Activated naive CD8-positive, alpha-beta T cell treated with anti-CD3 and anti-CD28 coated beads, Interleukin-2, amount 10 ng/mL, durations not matched to agents 7 days and 5 days (primary cell): ENCODE data around the gene FTH1. TPM values are rescaled to one million over a fixed set of nuclear protein-coding genes. Genes with fewer than 3 reads are reported as not detected.

Source experiments
- ATAC-seq: fragments of 150-1000 bp; cut with Tn5 transposase; one replicate; pipeline ENCODE4 v1.10.0; 2021; ENCODE audit warnings: low read depth, moderate library complexity
- POLR2A ChIA-PET: fragments of 350-600 bp; sonication (Branson Sonifier 250); formaldehyde crosslinking; loops from one replicate; lab custom pipeline; 2021; ENCODE audit warnings: antibody characterized with exemption; lab: Charles Lee
- DNase-seq: peaks from one replicate; pipeline ENCODE4 v3.0.0; 2021
- H3K27ac Mint-ChIP-seq: one replicate; pipeline ENCODE4 v1.8.0; 2022; ENCODE audit warnings: mild to moderate bottlenecking, mixed read lengths
- H3K27me3 Mint-ChIP-seq: one replicate; pipeline ENCODE4 v1.8.0; 2022; ENCODE audit warnings: mild to moderate bottlenecking, moderate library complexity, mixed read lengths
- H3K36me3 Mint-ChIP-seq: one replicate; pipeline ENCODE4 v1.8.0; 2021; ENCODE audit warnings: mild to moderate bottlenecking, mixed read lengths
- H3K4me1 Mint-ChIP-seq: one replicate; pipeline ENCODE4 v1.8.0; 2021; ENCODE audit warnings: mixed read lengths
- H3K4me3 Mint-ChIP-seq: one replicate; pipeline ENCODE4 v1.8.0; 2022; ENCODE audit warnings: mild to moderate bottlenecking, moderate library complexity, mixed read lengths
- H3K9me3 Mint-ChIP-seq: one replicate; pipeline ENCODE4 v1.8.0; 2021; ENCODE audit warnings: mixed read lengths
- total RNA-seq, 2 experiments: library from RNA; stranded (reverse); gene quantifications; one replicate each; pipeline ENCODE4 v1.2.3, GENCODE V29; 2021

The FTH1 gene
- total RNA-seq, 2 experiments from 2014 or later, result 793 to 808 TPM

- H3K4me3 Mint-ChIP-seq, result no peak overlapping the region
- no peak overlapping the region for H3K27ac Mint-ChIP-seq
- POLR2A ChIA-PET, result no interaction called here
- H3K36me3 Mint-ChIP-seq, result peaks cover 11% of the 10 kb centered on the region
- H3K9me3 Mint-ChIP-seq, result peaks cover 11% of the 10 kb centered on the region
- H3K27me3 Mint-ChIP-seq, result no peaks in the 10 kb centered on the region
- ATAC-seq (no peak), DNase-seq (no peak)
- H3K4me1 Mint-ChIP-seq, result no peaks in the 10 kb centered on the region
These were observed 33.4 kb upstream of the FTH1 start for GRCh38 chr11:62000539-62001446.

- H3K27me3 Mint-ChIP-seq, result no peaks in the 10 kb centered on the region
- H3K27ac Mint-ChIP-seq, result peak overlapping the region; percentile 46
- H3K9me3 Mint-ChIP-seq, result peaks cover 11% of the 10 kb centered on the region
- POLR2A ChIA-PET, result interaction anchor here (0.7 kb wide), 1 partner anchor 12 kb away, joined by 3 read pairs; no protein-coding TSS in a partner anchor
- no peaks in the 10 kb centered on the region for H3K4me1 Mint-ChIP-seq
- no peak for DNase-seq
- H3K4me3 Mint-ChIP-seq, result no peak overlapping the region
- no peak for ATAC-seq
- H3K36me3 Mint-ChIP-seq, result peaks cover 11% of the 10 kb centered on the region
These were observed 31.9 kb upstream of the FTH1 start for GRCh38 chr11:61999141-61999975.

- H3K4me1 Mint-ChIP-seq, result no peaks in the 10 kb centered on the region
- peaks cover 11% of the 10 kb centered on the region for H3K36me3 Mint-ChIP-seq
- no peaks in the 10 kb centered on the region for H3K27me3 Mint-ChIP-seq
These were observed 29.5 kb upstream of the FTH1 start for GRCh38 chr11:61996933-61997332.

GRCh38 chr11:61994981-61995380 is 27.5 kb upstream of the FTH1 start:
- Mint-ChIP-seq H3K27me3 (peaks cover 6% of the 10 kb centered on the region), H3K9me3 (peaks cover 14% of the 10 kb centered on the region), H3K4me3 (no peak overlapping the region), H3K27ac (no peak overlapping the region), H3K4me1 (no peaks in the 10 kb centered on the region), H3K36me3 (peaks cover 11% of the 10 kb centered on the region)
- POLR2A ChIA-PET, result no interaction called here
- ATAC-seq (no peak), DNase-seq (no peak)

More at GRCh38 chr11:61996933-61997332, 29.5 kb upstream of the FTH1 start:
- Mint-ChIP-seq H3K27ac (no peak overlapping the region), H3K9me3 (peaks cover 11% of the 10 kb centered on the region), H3K4me3 (no peak overlapping the region)
- ATAC-seq, result no peak
- no peak for DNase-seq
- POLR2A ChIA-PET, result no interaction called here

GRCh38 chr11:61985869-61986268 is 18.4 kb upstream of the FTH1 start:
- Mint-ChIP-seq H3K4me3 (no peak overlapping the region), H3K9me3 (peaks cover 23% of the 10 kb centered on the region), H3K27me3 (peaks cover 23% of the 10 kb centered on the region), H3K36me3 (peaks cover 9% of the 10 kb centered on the region), H3K4me1 (peaks cover 4% of the 10 kb centered on the region), H3K27ac (no peak overlapping the region)
- POLR2A ChIA-PET, result no interaction called here
- ATAC-seq (no peak), DNase-seq (no peak)

- ATAC-seq, result no peak
- Mint-ChIP-seq H3K9me3 (peaks cover 15% of the 10 kb centered on the region), H3K4me1 (peaks cover 5% of the 10 kb centered on the region), H3K27me3 (peaks cover 6% of the 10 kb centered on the region), H3K36me3 (peaks cover 9% of the 10 kb centered on the region), H3K4me3 (no peak overlapping the region), H3K27ac (no peak overlapping the region)
- DNase-seq, result no peak
- POLR2A ChIA-PET, result no interaction called here
These were observed 16.0 kb upstream of the FTH1 start for GRCh38 chr11:61983419-61983818.

- no peaks in the 10 kb centered on the region for H3K9me3 Mint-ChIP-seq
- no peak for ATAC-seq
- H3K27ac Mint-ChIP-seq, result no peak overlapping the region
- POLR2A ChIA-PET, result no interaction called here
- H3K36me3 Mint-ChIP-seq, result peaks cover under 1% of the 10 kb centered on the region
- no peak for DNase-seq
- H3K4me1 Mint-ChIP-seq, result peaks cover 5% of the 10 kb centered on the region
- H3K4me3 Mint-ChIP-seq, result no peak overlapping the region
- H3K27me3 Mint-ChIP-seq, result no peaks in the 10 kb centered on the region
These were observed 13.5 kb upstream of the FTH1 start for GRCh38 chr11:61980783-61981541.

GRCh38 chr11:61978703-61979661 is 11.5 kb upstream of the FTH1 start:
- ATAC-seq (no peak), DNase-seq (peak; percentile 19)
- no peaks in the 10 kb centered on the region for H3K36me3 Mint-ChIP-seq
- POLR2A ChIA-PET, result interaction anchor here (2.4 kb wide), 1 partner anchor 11 kb away, joined by 10 read pairs; the partner anchor contains the start of gene FTH1
- H3K27me3 Mint-ChIP-seq, result no peaks in the 10 kb centered on the region
- H3K9me3 Mint-ChIP-seq, result no peaks in the 10 kb centered on the region
- no peak overlapping the region for H3K4me3 Mint-ChIP-seq
- H3K4me1 Mint-ChIP-seq, result peaks cover 7% of the 10 kb centered on the region
- H3K27ac Mint-ChIP-seq, result no peak overlapping the region

- Mint-ChIP-seq H3K27ac (no peak overlapping the region), H3K9me3 (no peaks in the 10 kb centered on the region), H3K4me1 (peaks cover 16% of the 10 kb centered on the region), H3K27me3 (no peaks in the 10 kb centered on the region), H3K4me3 (no peak overlapping the region), H3K36me3 (no peaks in the 10 kb centered on the region)
- POLR2A ChIA-PET, result interaction anchor here (1.4 kb wide), 1 partner anchor 9 kb away, joined by 5 read pairs; the partner anchor contains the start of gene FTH1
- no peak for ATAC-seq
- DNase-seq, result no peak
These were observed 9.5 kb upstream of the FTH1 start for GRCh38 chr11:61976813-61977475.

- POLR2A ChIA-PET, result interaction anchor here (0.6 to 1.4 kb wide), 2 partner anchors 9 to 144 kb away, joined by 5 to 6 read pairs; partner anchors contain the start of gene FTH1
- ATAC-seq (no peak), DNase-seq (peak; percentile 13)
- Mint-ChIP-seq H3K4me1 (peaks cover 22% of the 10 kb centered on the region), H3K4me3 (no peak overlapping the region), H3K27me3 (no peaks in the 10 kb centered on the region), H3K27ac (no peak overlapping the region), H3K36me3 (no peaks in the 10 kb centered on the region), H3K9me3 (no peaks in the 10 kb centered on the region)
These were observed 9.0 kb upstream of the FTH1 start for GRCh38 chr11:61976420-61976800.

- no peak overlapping the region for H3K27ac Mint-ChIP-seq
- H3K9me3 Mint-ChIP-seq, result no peaks in the 10 kb centered on the region
- H3K4me3 Mint-ChIP-seq, result no peak overlapping the region
- H3K36me3 Mint-ChIP-seq, result no peaks in the 10 kb centered on the region
- no peak for DNase-seq
- POLR2A ChIA-PET, result interaction anchor here (0.6 kb wide), 1 partner anchor 145 kb away, joined by 6 read pairs; no protein-coding TSS in a partner anchor
- H3K27me3 Mint-ChIP-seq, result no peaks in the 10 kb centered on the region
- peaks cover 27% of the 10 kb centered on the region for H3K4me1 Mint-ChIP-seq
- ATAC-seq, result no peak
These were observed 8.4 kb upstream of the FTH1 start for GRCh38 chr11:61975638-61976419.
